Measurements from ENCODE around the gene RSRC1.
A peak's percentile ranks its signal among the peaks of the same experiment; 100 is the strongest.
"Not testable (repeated sequence)": the region's sequence is repeated elsewhere in the genome, so short reads cannot be mapped to it uniquely, and the experiment has no call there.

RSRC1 gene

DNA sequence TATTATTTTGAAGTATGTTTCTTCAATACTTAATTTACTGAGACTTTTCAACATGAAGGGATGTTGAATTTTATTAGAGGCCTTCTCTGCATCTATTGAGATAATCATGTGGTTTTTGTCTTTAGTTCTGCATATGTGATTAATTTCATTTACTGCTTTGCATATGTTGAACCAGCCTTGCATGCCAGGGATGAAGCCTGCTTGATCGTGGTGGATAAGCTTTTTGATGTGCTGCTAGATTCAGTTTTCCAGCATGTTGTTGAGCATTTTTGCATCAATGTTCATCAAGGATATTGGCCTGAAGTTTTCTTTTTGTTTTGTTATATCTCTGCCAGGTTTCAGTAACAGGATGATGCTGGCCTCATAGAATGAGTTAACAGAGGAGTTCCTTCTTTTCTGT is 134.4 kb downstream of the RSRC1 start:
- no peak for DNase-seq

DNA sequence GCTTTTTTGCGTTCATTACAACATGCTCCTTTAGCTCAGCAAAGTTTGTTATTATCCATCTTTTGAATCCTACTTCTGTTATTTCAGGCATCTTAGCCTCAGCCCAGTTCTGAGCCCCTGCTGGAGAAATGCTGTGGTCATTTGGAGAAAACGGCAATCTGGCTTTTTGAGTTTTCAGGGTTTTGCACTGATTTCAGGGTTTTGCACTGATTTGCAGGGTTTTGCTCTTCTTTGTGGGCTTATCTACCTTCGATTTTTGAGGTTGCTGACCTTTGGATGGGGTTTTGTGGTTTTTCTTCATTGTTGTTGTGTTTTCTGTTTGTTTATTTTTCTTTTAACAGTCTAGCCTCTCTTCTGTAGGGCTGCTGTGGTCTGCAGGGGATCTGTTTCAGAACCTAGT is 137.4 kb downstream of the RSRC1 start:
- no peak for DNase-seq

DNA sequence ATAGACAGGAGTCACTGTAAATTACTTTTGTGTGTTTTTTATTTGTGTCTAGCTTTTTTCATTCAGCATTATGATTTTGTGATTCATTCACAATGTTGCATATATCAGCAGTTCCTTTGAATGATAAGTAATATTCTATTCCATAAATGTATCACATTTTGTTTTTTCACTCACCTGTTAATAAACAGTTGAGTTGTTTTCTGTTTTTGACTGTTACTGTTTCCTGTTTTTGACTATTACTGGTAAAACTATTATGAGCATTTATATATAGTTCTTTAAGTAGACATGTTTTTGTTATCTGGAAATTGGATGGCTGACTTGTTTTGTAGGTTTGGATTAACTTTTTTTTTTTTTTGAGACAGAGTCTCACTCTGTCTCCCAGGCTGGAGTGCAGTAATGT is 138.4 kb downstream of the RSRC1 start:
- DNase-seq, result no peak

DNA sequence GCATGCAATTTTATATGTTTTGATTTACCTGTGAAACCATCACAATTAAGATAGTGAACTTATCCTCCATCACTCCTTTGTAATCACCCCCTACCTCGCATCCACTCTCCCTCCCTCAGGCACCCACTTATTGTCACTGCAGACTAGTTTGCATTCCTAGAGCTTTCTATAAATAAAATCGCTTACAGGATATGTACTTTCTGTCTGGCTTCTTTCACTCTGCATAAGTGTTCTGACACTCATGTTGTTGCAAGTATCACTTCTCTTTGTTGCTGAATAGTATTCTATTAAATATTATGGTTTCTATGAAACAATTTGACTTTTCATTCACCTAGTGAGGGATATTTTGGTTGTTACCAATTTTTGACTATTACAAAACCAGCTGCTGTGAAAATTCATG is 139.3 kb downstream of the RSRC1 start:
- no peak for DNase-seq

DNA sequence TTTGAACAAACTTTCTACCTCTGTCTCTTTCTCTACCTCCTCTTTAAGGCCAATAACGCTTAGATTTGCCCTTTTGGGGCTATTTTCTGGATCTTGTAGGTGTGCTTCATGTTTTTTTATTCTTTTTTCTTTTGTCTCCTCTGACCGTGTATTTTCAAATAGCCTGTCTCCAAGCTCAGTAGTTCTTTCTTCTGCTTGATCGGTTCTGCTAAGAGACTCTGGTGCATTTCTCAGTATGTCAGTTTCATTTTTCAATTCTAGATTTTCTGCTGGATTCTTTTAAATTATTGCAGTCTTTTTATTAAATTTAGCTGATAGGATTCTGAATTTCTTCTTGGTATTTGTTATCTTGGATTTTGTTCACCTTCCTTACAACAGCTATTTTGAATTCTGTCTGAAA is 148.7 kb downstream of the RSRC1 start:
- DNase-seq, result no peak

DNA sequence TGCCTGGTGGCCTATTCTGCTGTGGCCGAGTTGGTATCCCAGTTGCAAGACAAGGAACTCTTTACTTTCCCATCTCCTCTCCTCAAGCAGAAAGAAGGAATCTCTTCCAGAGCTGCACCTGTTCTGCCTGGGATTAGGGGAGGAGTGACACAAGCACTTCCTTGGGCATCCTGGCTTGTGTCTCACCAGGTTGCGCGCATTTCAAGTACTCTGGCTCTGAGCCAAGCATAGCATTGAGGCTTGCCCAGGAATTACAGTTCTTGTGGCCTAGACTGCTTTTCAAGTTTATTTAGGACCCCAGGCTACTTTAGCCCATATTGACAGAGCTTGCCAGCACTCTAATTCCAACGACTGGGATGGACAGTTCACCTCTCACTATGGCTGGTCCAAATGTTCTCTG is 150.5 kb downstream of the RSRC1 start:
- no peak for DNase-seq

DNA sequence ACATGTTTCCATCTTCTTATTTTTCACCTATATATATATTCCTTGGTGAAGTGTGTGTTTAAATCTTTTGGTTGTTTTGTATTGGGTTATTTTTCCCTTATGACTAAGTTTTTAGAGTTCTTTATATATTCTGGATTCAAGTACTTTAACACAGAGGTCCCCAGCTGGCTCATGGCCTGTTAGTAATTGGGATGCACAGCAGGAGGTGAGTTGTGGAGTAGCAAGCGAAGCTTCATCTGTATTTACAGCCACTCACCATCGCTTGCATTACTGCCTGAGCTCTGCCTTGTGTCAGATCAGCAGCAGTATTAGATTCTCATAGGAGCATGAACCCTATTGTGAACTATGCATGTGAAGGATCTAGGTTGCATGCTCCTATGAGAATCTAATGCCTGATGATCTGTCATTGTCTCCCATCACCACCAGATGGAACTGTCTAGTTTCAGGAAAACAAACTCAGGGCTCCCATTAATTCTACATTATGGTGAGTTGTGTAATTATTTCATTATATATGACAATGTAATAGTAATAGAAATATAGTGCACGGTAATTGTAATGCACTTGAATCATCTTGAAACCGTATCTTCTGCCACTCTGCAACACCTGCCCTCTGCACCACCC is 151.6 kb downstream of the RSRC1 start:
- DNase-seq, result peak; percentile 12

DNA sequence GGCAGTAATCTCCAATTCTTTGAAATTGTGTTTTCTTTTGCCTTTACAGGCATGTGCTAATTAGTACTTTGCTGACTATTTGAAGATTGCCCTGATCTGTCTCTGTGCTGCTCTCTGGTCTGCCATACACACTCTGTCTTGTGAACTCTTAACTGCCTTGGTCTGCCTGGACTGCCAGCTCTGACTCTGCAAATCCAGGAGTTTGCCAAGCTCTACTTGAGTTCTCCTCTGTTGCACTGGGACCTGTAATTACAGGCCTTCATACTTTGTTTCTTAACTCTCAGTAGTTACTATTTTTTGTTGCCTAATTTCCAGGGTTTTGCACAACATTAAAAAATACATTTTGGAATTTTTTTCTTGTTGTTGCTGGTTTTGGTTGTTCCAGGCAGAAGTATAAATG is 155.0 kb downstream of the RSRC1 start:
- no peak for DNase-seq

DNA sequence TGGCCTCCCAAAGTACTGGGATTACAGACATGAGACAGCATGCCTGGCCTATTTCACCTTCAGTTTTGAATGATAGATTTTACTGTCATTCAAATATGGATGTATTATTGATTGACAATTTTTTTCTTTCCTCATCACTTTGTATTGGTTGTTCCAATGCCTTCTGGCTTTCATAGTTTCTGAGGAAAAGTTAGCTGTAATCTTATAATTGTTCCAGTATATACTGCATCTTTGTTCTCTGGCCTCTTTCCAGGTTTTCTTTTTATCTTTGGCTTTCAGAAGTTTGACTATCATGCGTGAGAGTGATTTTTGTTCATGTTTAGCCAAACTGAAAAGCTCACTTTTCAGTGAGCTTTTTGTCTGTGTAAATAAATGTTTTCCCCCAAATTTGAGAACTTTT is 157.1 kb downstream of the RSRC1 start:
- DNase-seq, result peak; percentile 46

DNA sequence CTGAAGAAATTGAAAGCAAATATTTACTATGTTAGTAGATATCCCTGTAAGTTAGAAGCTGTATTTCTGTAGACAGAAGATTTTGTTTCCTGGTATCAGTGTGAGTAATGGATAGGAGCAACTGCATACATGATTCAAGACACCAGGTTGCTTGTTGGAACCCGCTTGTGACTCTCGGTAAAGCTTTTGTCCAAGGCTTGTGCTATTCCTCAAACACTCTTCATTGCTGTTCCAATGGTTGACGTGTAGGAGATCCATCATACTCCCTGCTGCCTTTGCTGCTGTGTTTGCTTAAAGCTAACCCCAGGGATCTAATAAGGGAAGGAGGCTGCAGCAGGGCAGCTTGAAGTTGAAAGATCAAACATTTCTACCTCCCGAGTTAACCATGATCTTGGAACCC is 160.1 kb downstream of the RSRC1 start:
- no peak for DNase-seq

DNA sequence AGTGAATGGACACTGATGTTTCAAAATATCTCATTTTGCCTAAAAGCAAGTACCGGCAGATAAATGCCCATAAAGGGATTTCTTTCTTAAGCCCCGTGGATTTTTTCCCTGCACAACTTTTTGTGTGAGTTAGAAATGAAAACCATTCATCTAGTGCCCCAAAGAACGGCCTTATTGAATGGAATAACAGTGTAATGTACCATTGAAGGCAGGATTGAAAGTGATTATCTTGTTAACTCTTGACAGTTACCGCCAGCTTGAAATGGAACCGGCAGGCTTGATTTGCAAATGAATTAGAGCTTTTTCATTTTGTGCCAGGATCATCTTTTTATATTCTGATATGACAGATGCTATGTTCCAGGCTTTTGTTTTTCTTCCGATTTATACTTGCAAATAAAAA is 162.2 kb downstream of the RSRC1 start:
- DNase-seq, result no peak

DNA sequence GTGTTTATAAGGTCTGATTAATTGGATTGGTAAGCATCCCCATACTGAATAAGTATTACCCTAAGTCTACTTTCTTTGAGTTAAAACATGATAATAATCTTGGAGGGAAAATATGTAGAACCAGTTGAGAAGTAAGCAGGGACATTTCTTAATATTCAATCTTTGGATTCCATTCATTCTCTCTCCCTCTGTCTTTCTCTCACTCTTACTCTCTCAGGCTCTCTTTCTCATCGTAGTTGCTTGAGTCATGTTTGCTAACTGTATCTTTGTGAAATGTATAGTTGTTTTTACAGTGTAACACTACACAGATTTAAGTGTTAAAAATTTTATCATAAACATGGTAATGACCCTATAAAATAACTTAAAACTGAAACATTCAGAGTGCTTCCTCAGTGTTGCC is 163.8 kb downstream of the RSRC1 start:
- no peak for DNase-seq

DNA sequence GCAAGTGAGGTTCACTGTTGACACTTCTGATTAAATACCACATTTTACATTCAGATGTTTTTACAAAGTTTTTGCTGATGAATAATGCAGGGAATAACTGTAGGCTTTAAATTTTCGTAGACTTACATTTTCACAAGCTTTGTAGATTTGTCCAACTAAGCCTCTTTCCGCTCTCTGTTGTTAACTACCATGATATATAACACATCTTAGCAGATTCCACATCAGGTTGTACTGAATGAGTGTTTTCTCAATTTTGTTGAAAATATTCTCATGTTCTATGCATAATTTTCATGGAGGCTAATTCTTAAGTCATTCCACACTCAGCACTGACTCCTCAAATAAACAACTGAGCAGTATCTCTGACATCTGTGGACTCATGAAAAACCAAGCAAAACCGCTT is 168.3 kb downstream of the RSRC1 start:
- DNase-seq, result no peak

DNA sequence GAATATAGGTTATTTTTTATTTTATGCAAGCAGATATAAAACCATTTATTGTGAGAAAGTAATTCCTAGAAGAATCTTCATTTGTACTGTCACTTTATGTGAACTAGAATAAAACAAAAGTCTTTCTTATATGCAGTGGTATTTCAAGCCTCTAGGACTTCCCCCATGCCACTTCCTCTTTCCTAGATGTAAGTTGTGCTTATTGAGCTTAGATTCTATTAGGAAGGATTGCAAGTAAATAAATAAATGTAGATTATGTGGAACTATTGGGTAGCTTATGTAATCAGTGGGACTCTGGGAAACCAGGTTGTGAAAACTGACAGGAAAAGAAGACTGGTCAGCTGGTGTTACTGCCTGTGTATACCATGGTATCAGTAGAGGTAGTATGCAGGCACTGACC is 169.7 kb downstream of the RSRC1 start:
- peak; percentile 27 for DNase-seq

DNA sequence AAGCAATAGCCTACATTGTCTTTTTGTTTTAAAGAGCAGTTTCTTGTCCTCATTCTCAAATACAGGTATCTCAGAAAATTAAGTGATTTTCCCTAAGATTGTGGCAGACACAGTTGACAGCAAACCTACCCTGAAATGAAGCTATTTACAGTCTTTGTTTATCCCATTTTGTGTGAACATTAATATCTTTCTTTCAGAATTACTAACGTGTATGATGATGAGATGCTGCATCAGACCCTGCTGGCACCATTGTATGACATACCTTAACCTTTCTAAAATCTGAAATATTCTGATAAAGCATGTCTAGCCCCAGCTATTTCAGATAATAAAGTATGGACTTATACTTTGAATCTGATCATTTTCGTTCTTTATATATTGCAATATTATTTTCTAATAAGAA is 185.9 kb downstream of the RSRC1 start:
- no peak for DNase-seq

DNA sequence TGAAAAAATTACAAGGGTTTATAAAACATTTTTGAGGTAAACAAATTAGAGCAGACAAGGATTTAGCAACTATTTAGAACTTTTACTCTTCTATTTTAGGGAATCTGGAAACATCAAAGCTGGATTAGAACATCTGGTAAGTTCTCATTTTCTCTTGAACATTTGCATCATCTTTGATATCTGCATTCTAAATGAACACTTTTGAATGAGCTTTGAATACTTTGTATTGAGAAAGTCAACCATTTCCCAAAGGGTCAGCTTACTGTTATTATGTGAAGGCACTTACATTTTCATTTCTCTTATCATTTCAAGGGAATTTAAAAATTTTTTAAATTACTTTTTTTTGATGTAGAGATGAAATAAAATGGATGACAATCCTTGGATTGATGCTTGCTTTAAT is 188.1 kb downstream of the RSRC1 start:
- no peak for DNase-seq

DNA sequence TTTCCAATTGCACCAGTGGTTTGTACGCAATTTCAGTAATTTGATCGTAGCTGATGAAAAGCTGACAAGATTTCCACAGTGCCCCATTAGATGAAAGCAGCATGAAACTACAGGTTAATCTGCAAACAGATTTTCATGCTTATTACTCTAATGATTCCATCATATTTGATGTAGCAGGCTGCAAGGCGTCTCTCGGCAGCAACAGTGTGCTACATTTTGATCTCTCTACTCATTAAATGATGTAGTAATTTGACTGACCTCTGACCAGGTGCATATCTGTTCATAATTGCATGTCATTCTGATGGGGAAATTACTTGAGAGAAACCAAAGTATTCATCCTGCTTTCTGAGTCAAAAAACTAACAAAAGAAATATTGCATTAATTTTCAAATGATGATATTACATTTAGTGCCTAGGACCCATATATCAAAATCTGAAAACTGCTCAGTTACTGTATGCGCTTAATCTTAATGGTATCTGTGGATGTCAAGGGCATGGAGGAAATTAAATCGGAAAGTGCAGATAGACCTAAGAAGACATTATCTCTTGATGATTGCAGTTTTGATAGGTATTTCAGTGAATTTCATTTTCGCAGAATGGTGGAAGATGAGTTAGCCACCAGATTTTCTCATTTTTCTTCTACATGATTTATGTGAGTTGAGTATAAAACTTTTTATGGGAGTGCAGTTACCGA is 198.5 kb downstream of the RSRC1 start:
- DNase-seq, result no peak

DNA sequence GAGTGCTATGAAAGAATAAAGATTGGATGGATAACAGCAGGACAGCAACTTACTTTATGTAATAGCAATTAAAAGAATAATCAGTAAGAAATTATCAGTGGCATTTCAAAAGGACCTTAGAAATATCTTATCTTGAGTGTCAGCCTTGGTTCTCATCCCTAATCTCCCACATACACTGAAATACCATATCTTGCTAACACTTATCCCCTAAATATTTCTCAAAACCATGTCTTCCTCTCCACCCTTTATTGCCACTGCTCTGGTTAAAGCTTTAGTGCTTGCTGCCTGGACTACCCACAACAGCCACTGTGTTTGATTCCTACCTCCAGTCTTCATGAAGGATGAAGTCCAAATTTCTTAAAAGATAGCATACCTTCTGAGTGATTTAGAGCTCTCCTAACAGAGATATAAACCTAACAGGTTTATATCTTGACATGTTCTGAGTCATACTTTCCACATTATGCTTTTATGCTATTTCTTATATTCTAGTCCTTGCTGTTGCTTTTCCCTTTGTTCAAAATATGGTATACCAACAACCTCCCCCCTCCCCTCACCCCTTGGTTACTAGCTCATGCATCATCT is 202.8 kb downstream of the RSRC1 start:
- DNase-seq, result peak; percentile 50

DNA sequence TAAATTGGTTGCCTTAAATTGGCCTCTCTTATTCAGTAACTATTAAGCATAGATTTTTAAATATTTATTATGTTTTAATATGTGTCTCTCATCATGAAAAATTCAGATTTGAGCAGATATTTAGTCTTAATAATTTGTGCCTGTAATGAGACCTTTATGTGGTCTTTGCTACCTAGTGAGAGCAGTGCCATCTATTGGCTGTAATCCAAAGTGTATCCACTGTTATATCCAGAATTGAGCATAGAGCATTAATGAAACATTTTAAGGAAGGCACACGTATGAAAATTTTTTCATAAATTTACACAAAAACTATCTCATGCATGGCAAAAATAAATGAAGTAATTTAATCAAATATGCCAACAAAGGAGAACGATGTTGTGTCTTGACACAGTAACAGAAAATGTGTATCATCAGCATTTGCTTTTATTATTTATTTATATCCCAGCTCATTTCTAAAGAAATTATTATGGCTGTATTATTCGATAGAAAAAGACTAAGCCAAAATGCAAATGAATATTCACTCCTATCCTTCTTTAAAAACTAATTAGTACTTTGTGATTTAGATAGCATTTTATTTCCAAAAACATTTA is 203.5 kb downstream of the RSRC1 start:
- peak; percentile 87 for DNase-seq

DNA sequence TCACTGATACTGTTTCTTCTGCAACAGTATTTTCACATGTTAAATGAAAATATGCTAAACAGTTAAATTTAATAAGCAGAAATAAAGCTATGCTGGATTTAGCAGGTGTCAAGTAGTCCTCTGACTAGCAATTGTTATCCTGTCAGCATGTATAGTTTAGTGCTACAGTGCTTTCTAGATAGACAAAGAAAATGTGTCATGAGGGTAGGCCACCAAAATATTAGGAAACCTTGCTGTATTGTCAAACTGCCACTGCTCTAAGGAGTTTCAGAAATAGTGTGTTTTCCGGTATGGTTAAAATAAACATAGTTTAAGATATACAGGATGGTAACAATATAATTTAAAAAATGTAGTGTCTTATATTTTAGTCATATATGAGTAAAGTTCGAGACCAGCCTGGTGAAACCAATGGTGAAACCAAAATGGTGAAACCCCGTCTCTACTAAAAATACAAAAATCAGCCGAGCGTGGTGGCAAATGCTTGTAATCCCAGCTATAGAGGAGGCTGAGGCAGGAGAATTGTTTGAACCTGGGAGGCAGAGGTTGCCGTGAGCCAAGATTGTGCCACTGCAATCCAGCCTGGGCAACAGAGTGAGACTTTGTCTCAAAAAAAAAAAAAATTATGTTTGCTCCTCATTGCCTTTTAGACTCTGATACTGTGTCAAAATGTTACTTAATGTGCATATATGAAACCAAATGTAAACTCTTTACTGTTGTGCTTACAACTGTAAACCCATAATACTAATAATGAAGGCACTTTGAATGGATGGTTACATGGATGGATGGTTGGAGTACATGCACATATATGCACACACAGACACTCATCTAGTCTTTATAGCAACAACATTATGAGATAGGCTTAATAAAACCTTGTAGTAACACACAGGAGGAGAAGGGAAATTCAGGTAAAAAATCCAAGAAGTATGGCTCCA is 204.8 kb downstream of the RSRC1 start:
- no peak for DNase-seq

DNA sequence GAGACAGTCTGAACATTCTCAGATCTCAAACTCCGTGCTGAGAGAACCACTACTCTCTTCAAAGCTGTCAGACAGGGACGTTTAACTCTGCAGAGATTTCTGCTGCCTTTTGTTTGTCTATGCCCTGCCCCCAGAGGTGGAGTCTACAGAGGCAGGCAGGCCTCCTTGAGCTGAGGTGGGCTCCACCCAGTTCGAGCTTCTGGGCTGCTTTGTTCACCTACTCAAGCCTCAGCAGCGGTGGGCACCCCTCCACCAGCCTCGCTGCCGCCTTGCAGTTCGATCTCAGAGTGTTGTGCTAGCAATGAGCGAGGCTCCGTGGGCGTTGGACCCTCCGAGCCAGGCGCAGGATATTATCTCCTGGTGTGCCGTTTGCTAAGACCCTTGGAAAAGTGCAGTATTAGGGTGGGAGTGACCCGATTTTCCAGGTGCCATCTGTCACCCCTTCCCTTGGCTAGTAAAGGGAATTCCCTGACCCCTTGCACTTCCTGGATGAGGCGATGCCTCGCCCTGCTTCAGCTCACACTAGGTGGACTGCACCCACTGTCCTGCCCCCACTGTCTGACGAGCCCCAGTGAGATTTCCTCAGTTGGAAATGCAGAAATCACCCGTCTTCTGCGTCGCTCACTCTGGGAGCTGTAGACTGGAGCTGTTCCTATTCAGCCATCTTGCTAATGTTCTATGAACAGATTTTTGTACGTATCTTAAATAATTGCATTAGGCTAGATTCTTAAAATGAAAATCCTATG is 220.0 kb downstream of the RSRC1 start:
- DNase-seq, result not testable (repeated sequence)

DNA sequence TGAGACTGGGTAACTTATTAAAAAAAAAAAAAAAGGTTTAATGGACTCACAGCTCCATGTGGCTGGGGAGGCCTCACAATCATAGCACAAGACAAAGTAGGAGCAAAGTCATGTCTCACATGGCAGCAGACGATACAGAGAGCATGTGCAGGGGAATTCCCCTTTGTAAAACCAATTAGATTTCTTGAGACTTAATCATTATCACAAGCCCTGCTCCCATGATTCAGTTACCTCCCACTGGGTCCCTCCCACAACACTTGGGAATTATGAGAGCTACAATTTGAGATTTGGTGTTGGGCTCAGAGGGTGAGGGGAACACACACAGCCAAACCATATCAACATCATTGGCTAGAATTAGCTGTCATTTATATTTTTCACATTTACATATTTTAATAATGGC is 221.0 kb downstream of the RSRC1 start:
- DNase-seq, result no peak
